AG08395 (cell line): ENCODE measurements around the gene ODAD2.
"Not testable (repeated sequence)": the region's sequence is repeated elsewhere in the genome, so short reads cannot be mapped to it uniquely, and the experiment has no call there.

Source experiments
- DNase-seq: peaks from one replicate; pipeline ENCODE4 v3.0.0; 2012; ENCODE audit warnings: mixed read lengths, low spot score

ODAD2 gene

GRCh38 chr10:27959093-27959715 lies 39.7 kb downstream of the ODAD2 start:
- no peak for DNase-seq

GRCh38 chr10:27958383-27958782 lies 40.5 kb downstream of the ODAD2 start:
- not testable (repeated sequence) for DNase-seq

GRCh38 chr10:27950242-27950564 lies 48.7 kb downstream of the ODAD2 start:
- DNase-seq: no peak

GRCh38 chr10:27949528-27950241 lies 49.2 kb downstream of the ODAD2 start:
- no peak for DNase-seq

GRCh38 chr10:27948186-27948585 lies 50.7 kb downstream of the ODAD2 start:
- peak; percentile 53 for DNase-seq

GRCh38 chr10:27947540-27947939 lies 51.3 kb downstream of the ODAD2 start:
- DNase-seq: no peak

- no peak for DNase-seq
Measured at GRCh38 chr10:27944005-27944404, 54.9 kb downstream of the ODAD2 start.

- no peak for DNase-seq
Measured at GRCh38 chr10:27914888-27915287, 84.0 kb downstream of the ODAD2 start.

GRCh38 chr10:27912231-27912630 lies 86.6 kb downstream of the ODAD2 start:
- no peak for DNase-seq

- DNase-seq: no peak
Measured at GRCh38 chr10:27911539-27911938, 87.3 kb downstream of the ODAD2 start.

GRCh38 chr10:27911011-27911410 lies 87.9 kb downstream of the ODAD2 start:
- no peak for DNase-seq

- no peak for DNase-seq
Measured at GRCh38 chr10:27908231-27908630, 90.6 kb downstream of the ODAD2 start.

GRCh38 chr10:27899485-27899884 lies 99.4 kb downstream of the ODAD2 start:
- not testable (repeated sequence) for DNase-seq

- DNase-seq: no peak
Measured at GRCh38 chr10:27899058-27899457, 99.8 kb downstream of the ODAD2 start.

- peak; percentile 45 for DNase-seq
Measured at GRCh38 chr10:27893358-27893954, 105.4 kb downstream of the ODAD2 start.

- DNase-seq: no peak
Measured at GRCh38 chr10:27890971-27891370, 107.9 kb downstream of the ODAD2 start.

GRCh38 chr10:27889518-27889917 lies 109.4 kb downstream of the ODAD2 start:
- DNase-seq: no peak

- no peak for DNase-seq
Measured at GRCh38 chr10:27884185-27884641, 114.7 kb downstream of the ODAD2 start.

GRCh38 chr10:27878281-27878680 lies 120.6 kb downstream of the ODAD2 start:
- no peak for DNase-seq

GRCh38 chr10:27865221-27865635 lies 133.7 kb downstream of the ODAD2 start:
- DNase-seq: peak; percentile 46

GRCh38 chr10:27861781-27862180 lies 137.1 kb downstream of the ODAD2 start:
- DNase-seq: no peak

- no peak for DNase-seq
Measured at GRCh38 chr10:27857616-27858015, 141.3 kb downstream of the ODAD2 start.

GRCh38 chr10:27844223-27844622 lies 154.7 kb downstream of the ODAD2 start:
- DNase-seq: no peak
